HG02678 (cell line): ENCODE measurements around the gene CENPQ.
A peak's percentile ranks its signal among the peaks of the same experiment; 100 is the strongest.

Source experiments
- ATAC-seq: cut with Tn5 transposase; IDR thresholded peaks from one replicate; pipeline ENCODE4 v1.9.1; 2021; ENCODE audit warnings: mild to moderate bottlenecking, moderate library complexity; ENCODE audit not compliant: unreplicated experiment

The CENPQ gene

GRCh38 chr6:49499623-49500022, 36.5 kb downstream of the CENPQ start, which contains the start of gene GLYATL3:
TSS of gene GLYATL3 (plus strand) at chr6:49499923. CDS start at chr6:49511991, 12,068 bp downstream.
- no peak for ATAC-seq

- no peak for ATAC-seq
Observed at GRCh38 chr6:49504666-49505065, 41.5 kb downstream of the CENPQ start.

- no peak for ATAC-seq
Observed at GRCh38 chr6:49506569-49507111, 43.5 kb downstream of the CENPQ start.

GRCh38 chr6:49509342-49509741, 46.2 kb downstream of the CENPQ start:
- no peak for ATAC-seq

- no peak for ATAC-seq
Observed at GRCh38 chr6:49513153-49513989, 50.2 kb downstream of the CENPQ start.

GRCh38 chr6:49514571-49515484, 51.7 kb downstream of the CENPQ start:
- ATAC-seq, result no peak

- ATAC-seq, result no peak
Observed at GRCh38 chr6:49515485-49516146, 52.4 kb downstream of the CENPQ start.

- no peak for ATAC-seq
Observed at GRCh38 chr6:49516147-49516505, 53.0 kb downstream of the CENPQ start.

GRCh38 chr6:49517919-49518318, 54.7 kb downstream of the CENPQ start:
- ATAC-seq, result no peak

- ATAC-seq, result peak; percentile 89
Observed at GRCh38 chr6:49519660-49520059, 56.5 kb downstream of the CENPQ start.

- ATAC-seq, result no peak
Observed at GRCh38 chr6:49522710-49523593, 59.8 kb downstream of the CENPQ start.

GRCh38 chr6:49523901-49524300, 60.7 kb downstream of the CENPQ start:
- no peak for ATAC-seq

- no peak for ATAC-seq
Observed at GRCh38 chr6:49524541-49524940, 61.4 kb downstream of the CENPQ start.

GRCh38 chr6:49526598-49526997, 63.4 kb downstream of the CENPQ start:
- no peak for ATAC-seq

- no peak for ATAC-seq
Observed at GRCh38 chr6:49527320-49527719, 64.2 kb downstream of the CENPQ start.

- ATAC-seq, result no peak
Observed at GRCh38 chr6:49528571-49528970, 65.4 kb downstream of the CENPQ start.

GRCh38 chr6:49530141-49530776, 67.1 kb downstream of the CENPQ start:
- ATAC-seq, result no peak

GRCh38 chr6:49531774-49532569, 68.8 kb downstream of the CENPQ start:
- peak; percentile 93 for ATAC-seq

- no peak for ATAC-seq
Observed at GRCh38 chr6:49535795-49536194, 72.6 kb downstream of the CENPQ start.
